ENCODE data around the gene CAV3. TPM values are rescaled to one million over a fixed set of nuclear protein-coding genes. Genes with fewer than 3 reads are reported as not detected.

The CAV3 gene
- total RNA-seq, 1 donor from 2014 or later: not detected

GRCh38 chr3:8759038-8759707 lies 25.6 kb downstream of the CAV3 start:
- no peaks in the 10 kb centered on the region for H3K36me3 ChIP-seq
- TF ChIP-seq CTCF (IDR thresholded peaks at IDR 0.05): no peak
- no peaks in the 10 kb centered on the region for H3K4me1 ChIP-seq
- H3K4me3 ChIP-seq: no peak overlapping the region
- H3K9me3 ChIP-seq: no peaks in the 10 kb centered on the region
- no peak overlapping the region for H3K27ac ChIP-seq
- no peak for DNase-seq (ENCODE audit: low spot score in 2 of 2)
- no peaks in the 10 kb centered on the region for H3K27me3 ChIP-seq
- intact Hi-C loops (cut with DNase I): no loop called here

- no peak overlapping the region for H3K27ac ChIP-seq
- H3K9me3 ChIP-seq: no peaks in the 10 kb centered on the region
- H3K4me3 ChIP-seq: no peak overlapping the region
- DNase-seq (ENCODE audit: low spot score in 2 of 2): no peak
- no peaks in the 10 kb centered on the region for H3K4me1 ChIP-seq
- no peak for TF ChIP-seq CTCF (IDR thresholded peaks at IDR 0.05)
- H3K36me3 ChIP-seq: no peaks in the 10 kb centered on the region
- intact Hi-C loops (cut with DNase I): no loop called here
- H3K27me3 ChIP-seq: no peaks in the 10 kb centered on the region
Observed at GRCh38 chr3:8760091-8760490, 26.5 kb downstream of the CAV3 start.

- no peaks in the 10 kb centered on the region for H3K4me1 ChIP-seq
- DNase-seq (ENCODE audit: low spot score in 2 of 2): peak in 1 of 2 donors; percentile 38
- no peak for TF ChIP-seq CTCF (IDR thresholded peaks at IDR 0.05)
- no peak overlapping the region for H3K4me3 ChIP-seq
- no peaks in the 10 kb centered on the region for H3K27me3 ChIP-seq
- no peaks in the 10 kb centered on the region for H3K36me3 ChIP-seq
- no peaks in the 10 kb centered on the region for H3K9me3 ChIP-seq
- no peak overlapping the region for H3K27ac ChIP-seq
- intact Hi-C loops (cut with DNase I): no loop called here
Observed at GRCh38 chr3:8760506-8760905, 26.9 kb downstream of the CAV3 start.

- TF ChIP-seq CTCF (IDR thresholded peaks at IDR 0.05): no peak
- Histone ChIP-seq H3K9me3 (no peaks in the 10 kb centered on the region), H3K36me3 (no peaks in the 10 kb centered on the region), H3K27me3 (no peaks in the 10 kb centered on the region), H3K4me3 (no peak overlapping the region), H3K4me1 (no peaks in the 10 kb centered on the region), H3K27ac (no peak overlapping the region)
- intact Hi-C loops (cut with DNase I): no loop called here
- DNase-seq (ENCODE audit: low spot score in 2 of 2): peak in 1 of 2 donors; percentile 53
Observed at GRCh38 chr3:8761866-8762265, 28.3 kb downstream of the CAV3 start.

GRCh38 chr3:8762607-8763377 lies 29.2 kb downstream of the CAV3 start:
- Histone ChIP-seq H3K27me3 (no peaks in the 10 kb centered on the region), H3K36me3 (no peaks in the 10 kb centered on the region), H3K27ac (no peak overlapping the region), H3K4me1 (peaks cover 0 to 4% of the 10 kb centered on the region in 2 donors), H3K4me3 (no peak overlapping the region), H3K9me3 (no peaks in the 10 kb centered on the region)
- intact Hi-C loops (cut with DNase I): no loop called here
- peak in 1 of 2 donors; percentile 42 for DNase-seq (ENCODE audit: low spot score in 2 of 2)
- no peak for TF ChIP-seq CTCF (IDR thresholded peaks at IDR 0.05)

Measured in ascending aorta (tissue), 2 donors.